ENCODE data around the gene ATR. TPM values are rescaled to one million over a fixed set of nuclear protein-coding genes. Genes with fewer than 3 reads are reported as not detected.

The ATR gene
- total RNA-seq, 1 donor from 2014 or later: 22.4 TPM

DNA sequence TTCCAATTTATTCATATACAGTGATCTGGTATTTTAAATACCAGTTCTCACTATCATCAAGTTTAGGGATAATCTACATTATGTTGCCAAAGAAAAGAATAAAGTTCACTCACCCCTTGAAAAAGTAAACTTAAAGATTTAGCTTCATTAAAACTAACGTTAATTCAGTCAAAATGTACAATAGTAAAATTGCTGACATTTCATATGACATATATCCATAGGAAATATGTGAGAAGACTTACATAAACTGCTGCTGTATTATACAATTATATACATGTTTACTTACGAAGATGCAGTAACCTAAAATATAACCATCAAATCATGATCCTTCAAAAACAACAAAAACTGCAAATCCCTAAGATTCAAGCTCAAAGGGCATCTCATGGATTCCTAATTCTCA lies 44.0 kb downstream of the ATR start:
- no peak for FAIRE-seq
- DNase-seq (ENCODE audit: low read depth): no peak
- Histone ChIP-seq H3K4me3 (ENCODE audit: low read depth, low read length) (no peak overlapping the region), H3K36me3 (ENCODE audit: control insufficient read depth, insufficient read depth, low read length) (peaks cover 6% of the 10 kb centered on the region), H3K27me3 (ENCODE audit: control insufficient read depth, insufficient read depth, low read length) (no peaks in the 10 kb centered on the region)
- TF ChIP-seq, protein P1, sequence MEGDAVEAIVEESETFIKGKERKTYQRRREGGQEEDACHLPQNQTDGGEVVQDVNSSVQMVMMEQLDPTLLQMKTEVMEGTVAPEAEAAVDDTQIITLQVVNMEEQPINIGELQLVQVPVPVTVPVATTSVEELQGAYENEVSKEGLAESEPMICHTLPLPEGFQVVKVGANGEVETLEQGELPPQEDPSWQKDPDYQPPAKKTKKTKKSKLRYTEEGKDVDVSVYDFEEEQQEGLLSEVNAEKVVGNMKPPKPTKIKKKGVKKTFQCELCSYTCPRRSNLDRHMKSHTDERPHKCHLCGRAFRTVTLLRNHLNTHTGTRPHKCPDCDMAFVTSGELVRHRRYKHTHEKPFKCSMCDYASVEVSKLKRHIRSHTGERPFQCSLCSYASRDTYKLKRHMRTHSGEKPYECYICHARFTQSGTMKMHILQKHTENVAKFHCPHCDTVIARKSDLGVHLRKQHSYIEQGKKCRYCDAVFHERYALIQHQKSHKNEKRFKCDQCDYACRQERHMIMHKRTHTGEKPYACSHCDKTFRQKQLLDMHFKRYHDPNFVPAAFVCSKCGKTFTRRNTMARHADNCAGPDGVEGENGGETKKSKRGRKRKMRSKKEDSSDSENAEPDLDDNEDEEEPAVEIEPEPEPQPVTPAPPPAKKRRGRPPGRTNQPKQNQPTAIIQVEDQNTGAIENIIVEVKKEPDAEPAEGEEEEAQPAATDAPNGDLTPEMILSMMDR (IDR thresholded peaks at IDR 0.05; ENCODE audit: insufficient read depth, low read length, severe bottlenecking): no peak

DNA sequence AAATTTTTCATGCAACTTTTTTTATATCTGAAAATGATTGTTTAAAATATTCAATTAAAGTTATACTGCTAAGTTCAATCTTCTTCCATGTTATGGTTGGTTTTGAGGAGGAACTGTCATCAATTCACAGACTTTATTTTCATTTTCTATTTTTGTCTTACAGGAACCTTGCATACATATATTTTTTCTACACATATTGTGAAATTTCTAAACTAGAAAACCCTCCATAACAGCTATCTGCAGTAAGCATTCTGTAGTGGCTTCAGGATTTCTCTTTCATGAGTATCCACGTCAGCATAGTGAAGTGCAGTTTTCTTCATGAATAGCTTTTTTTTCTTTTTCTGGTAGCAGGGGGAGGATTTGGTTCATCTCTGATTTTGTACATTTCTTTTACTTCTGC lies 48.2 kb downstream of the ATR start:
- H3K36me3 ChIP-seq (ENCODE audit: control insufficient read depth, insufficient read depth, low read length): peaks cover 3% of the 10 kb centered on the region
- FAIRE-seq (no peak), DNase-seq (ENCODE audit: low read depth) (no peak)
- no peaks in the 10 kb centered on the region for H3K27me3 ChIP-seq (ENCODE audit: control insufficient read depth, insufficient read depth, low read length)
- TF ChIP-seq, protein P1 (IDR thresholded peaks at IDR 0.05; ENCODE audit: insufficient read depth, low read length, severe bottlenecking): no peak
- no peak overlapping the region for H3K4me3 ChIP-seq (ENCODE audit: low read depth, low read length)

DNA sequence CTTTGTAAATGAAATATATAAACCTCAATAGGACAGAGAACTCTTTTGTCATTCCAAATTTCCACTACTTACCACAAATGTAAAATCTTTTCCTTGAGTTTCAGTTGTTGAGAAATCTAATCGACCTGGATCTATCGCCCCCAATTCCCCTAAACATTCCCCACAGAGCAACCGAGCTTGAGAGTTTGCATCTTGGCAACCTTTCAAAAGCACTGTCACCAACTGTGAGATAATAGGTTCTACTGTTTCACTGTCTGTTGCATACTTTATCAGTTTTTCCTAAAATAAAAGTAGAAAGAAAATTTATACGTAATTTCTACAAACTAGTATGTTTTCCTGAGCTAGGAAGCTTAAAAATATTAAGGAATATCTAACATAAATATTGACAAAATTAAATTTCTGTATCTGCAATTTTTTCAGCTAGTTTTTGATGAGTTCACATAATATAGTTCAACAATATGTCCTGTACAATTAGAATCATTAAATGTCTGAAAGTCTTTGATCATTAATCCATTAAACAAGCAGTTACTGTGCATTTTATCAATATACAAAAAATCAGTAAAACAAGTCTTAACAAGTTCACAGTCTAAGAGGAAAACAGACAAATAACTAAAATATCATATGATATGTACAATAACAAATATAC lies 54.5 kb downstream of the ATR start:
- H3K27me3 ChIP-seq (ENCODE audit: control insufficient read depth, insufficient read depth, low read length): no peaks in the 10 kb centered on the region
- no peak overlapping the region for H3K4me3 ChIP-seq (ENCODE audit: low read depth, low read length)
- TF ChIP-seq, protein P1 (IDR thresholded peaks at IDR 0.05; ENCODE audit: insufficient read depth, low read length, severe bottlenecking): no peak
- FAIRE-seq: no peak
- no peak for DNase-seq (ENCODE audit: low read depth)
- H3K36me3 ChIP-seq (ENCODE audit: control insufficient read depth, insufficient read depth, low read length): peaks cover 1% of the 10 kb centered on the region

DNA sequence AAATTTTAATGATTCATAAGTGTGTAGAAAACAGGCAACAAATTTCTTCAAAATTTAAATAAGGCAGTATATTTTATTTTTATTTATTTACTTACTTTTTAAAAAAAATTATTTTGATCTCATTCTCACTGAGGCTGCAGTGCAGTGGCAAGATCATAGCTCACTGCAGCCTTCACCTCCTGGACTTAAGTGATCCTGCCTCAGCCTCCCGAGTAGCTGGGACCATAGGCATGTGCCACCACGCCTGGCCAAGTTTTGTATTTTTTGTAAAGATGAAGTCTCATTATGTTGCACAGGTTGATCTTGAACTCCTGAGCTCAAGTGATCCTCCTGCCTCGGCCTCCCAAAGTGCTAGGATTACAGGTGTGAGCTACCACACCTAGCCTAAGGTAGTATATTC lies 69.5 kb downstream of the ATR start:
- TF ChIP-seq, protein P1 (IDR thresholded peaks at IDR 0.05; ENCODE audit: insufficient read depth, low read length, severe bottlenecking): no peak
- Histone ChIP-seq H3K4me3 (ENCODE audit: low read depth, low read length) (no peak overlapping the region), H3K27me3 (ENCODE audit: control insufficient read depth, insufficient read depth, low read length) (no peaks in the 10 kb centered on the region), H3K36me3 (ENCODE audit: control insufficient read depth, insufficient read depth, low read length) (peaks cover 3% of the 10 kb centered on the region)
- FAIRE-seq: no peak
- DNase-seq (ENCODE audit: low read depth): no peak

DNA sequence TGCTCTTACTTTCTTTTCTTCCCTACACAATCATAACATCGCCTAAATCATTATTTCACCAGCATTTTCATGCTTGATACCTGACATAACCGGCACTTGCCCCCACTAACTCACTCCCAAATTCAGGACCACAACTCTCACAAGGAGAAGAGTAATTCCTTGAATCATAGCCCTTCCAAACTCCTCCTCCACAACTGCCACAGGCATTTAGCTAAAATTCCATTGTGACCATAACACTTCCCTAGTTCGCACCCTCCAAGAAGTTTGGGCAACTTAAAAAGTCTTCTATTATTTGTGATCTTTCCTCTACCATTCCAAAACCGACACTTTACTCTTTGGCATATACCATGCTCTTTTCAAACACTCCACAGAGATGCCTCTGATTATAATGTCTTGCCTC lies 71.3 kb downstream of the ATR start:
- TF ChIP-seq, protein P1 (IDR thresholded peaks at IDR 0.05; ENCODE audit: insufficient read depth, low read length, severe bottlenecking): no peak
- peaks cover 3% of the 10 kb centered on the region for H3K36me3 ChIP-seq (ENCODE audit: control insufficient read depth, insufficient read depth, low read length)

More for the DNA sequence above, 71.3 kb downstream of the ATR start:
- DNase-seq (ENCODE audit: low read depth) (no peak), FAIRE-seq (no peak)
- Histone ChIP-seq H3K4me3 (ENCODE audit: low read depth, low read length) (no peak overlapping the region), H3K27me3 (ENCODE audit: control insufficient read depth, insufficient read depth, low read length) (no peaks in the 10 kb centered on the region)

All from bronchial epithelial cell (primary cell).